ENCODE results near the gene DISP2. TPM values are rescaled to one million over a fixed set of nuclear protein-coding genes. Genes with fewer than 3 reads are reported as not detected.

The DISP2 gene
- total RNA-seq, 2 donors from 2014 or later = 0.02 to 0.03 TPM

DNA sequence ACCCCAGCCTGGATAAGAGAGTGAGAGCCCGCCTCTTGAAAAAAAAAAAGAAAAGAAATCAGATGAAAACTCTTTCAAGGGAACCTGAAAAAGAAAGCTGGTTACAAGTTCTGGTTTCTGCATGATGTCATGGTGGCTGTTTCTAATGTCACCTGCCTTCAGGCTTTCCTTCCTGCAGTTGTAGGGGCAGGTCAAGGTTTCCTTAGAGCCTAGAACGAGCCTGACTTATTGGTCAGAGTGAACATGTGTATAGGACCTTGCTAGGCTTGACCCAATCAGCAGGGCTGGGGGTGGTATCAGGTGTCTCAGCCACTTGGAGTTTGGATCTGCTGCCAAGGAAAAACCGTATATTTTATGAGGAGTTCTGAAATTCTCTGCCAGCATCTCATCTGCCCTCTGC is 51.3 kb downstream of the DISP2 start:
- Mint-ChIP-seq H3K4me1 (peaks cover 27% of the 10 kb centered on the region), H3K27me3 (no peaks in the 10 kb centered on the region), H3K36me3 (ENCODE audit: low read depth) (peaks cover 11% of the 10 kb centered on the region), H3K27ac (no peak overlapping the region), H3K4me3 (no peak overlapping the region)
- ATAC-seq = no peak
- no peaks in the 10 kb centered on the region for H3K9me3 ChIP-seq (ENCODE audit: control insufficient read depth, low read length, poor library complexity, severe bottlenecking)
- no peak for DNase-seq

GRCh38 chr15:40410476-40410875 is 52.5 kb downstream of the DISP2 start:
- ATAC-seq = no peak
- H3K27ac Mint-ChIP-seq = no peak overlapping the region

DNA sequence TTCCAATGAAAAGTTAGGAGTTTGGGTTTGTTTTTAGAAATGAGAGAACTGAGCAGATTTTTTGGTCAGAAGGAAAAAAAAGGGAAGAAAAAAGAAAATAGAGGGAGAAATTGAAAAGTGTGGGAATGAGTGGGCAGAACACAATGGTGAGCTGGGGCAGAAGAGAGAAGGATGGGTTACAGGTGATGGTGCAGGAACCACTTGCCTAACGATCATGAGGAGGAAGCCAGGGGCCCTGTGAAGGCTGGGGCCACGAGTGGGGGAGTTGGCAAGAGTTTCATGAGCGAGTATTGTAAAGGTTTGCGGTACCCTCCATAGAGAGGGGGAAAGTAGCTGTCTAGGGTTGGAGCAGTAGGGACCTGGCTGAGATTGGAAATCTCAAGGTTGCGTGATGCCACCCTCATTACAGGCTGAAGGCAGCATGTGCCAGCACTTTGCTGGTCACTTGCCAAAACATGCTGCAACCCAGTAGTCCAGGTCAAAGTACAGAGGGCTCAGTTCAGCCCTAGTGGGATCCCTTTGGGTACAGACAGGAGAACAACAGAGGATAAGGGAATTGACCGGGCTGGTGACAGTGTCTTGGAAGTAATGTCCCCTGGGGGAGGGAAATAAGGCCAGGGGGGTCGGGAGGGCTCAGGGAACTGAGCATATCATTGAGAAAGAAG is 54.2 kb downstream of the DISP2 start:
- no peak for DNase-seq
- peaks cover 14% of the 10 kb centered on the region for H3K36me3 Mint-ChIP-seq (ENCODE audit: low read depth)
- H3K4me1 Mint-ChIP-seq = peaks cover 13% of the 10 kb centered on the region
- no peak for ATAC-seq
- H3K27ac Mint-ChIP-seq = no peak overlapping the region
- H3K27me3 Mint-ChIP-seq = no peaks in the 10 kb centered on the region
- H3K9me3 ChIP-seq (ENCODE audit: control insufficient read depth, low read length, poor library complexity, severe bottlenecking) = no peaks in the 10 kb centered on the region
- peak overlapping the region; percentile 69 for H3K4me3 Mint-ChIP-seq

More at GRCh38 chr15:40410476-40410875, 52.5 kb downstream of the DISP2 start:
- Mint-ChIP-seq H3K36me3 (ENCODE audit: low read depth) (peaks cover 13% of the 10 kb centered on the region), H3K27me3 (no peaks in the 10 kb centered on the region), H3K4me3 (no peak overlapping the region), H3K4me1 (peaks cover 21% of the 10 kb centered on the region)
- H3K9me3 ChIP-seq (ENCODE audit: control insufficient read depth, low read length, poor library complexity, severe bottlenecking) = no peaks in the 10 kb centered on the region
- DNase-seq = no peak

DNA sequence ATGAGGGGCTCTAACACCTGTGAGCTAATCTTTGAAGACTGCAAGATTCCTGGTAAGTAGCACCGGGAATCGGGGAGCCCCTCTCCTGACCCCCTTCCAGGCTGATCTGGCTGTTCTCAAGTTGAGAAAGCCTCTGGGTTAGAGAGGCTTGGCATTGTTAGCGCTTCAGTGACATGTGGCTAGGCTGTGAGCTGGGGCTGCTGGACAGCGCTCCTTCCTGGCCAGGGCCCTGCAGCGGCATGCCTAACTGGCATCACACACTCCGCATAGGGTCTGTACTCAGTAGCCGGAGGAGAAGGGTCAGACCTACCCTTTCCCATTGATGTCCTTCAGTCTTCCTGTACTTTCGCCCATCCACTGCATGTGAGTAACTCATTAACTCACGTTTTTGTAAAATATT is 55.0 kb downstream of the DISP2 start:
- DNase-seq (no peak), ATAC-seq (no peak)
- H3K27ac Mint-ChIP-seq = no peak overlapping the region
- H3K27me3 Mint-ChIP-seq = no peaks in the 10 kb centered on the region
- H3K9me3 ChIP-seq (ENCODE audit: control insufficient read depth, low read length, poor library complexity, severe bottlenecking) = no peaks in the 10 kb centered on the region
- peaks cover 10% of the 10 kb centered on the region for H3K4me1 Mint-ChIP-seq
- H3K4me3 Mint-ChIP-seq = no peak overlapping the region
- H3K36me3 Mint-ChIP-seq (ENCODE audit: low read depth) = peaks cover 16% of the 10 kb centered on the region

DNA sequence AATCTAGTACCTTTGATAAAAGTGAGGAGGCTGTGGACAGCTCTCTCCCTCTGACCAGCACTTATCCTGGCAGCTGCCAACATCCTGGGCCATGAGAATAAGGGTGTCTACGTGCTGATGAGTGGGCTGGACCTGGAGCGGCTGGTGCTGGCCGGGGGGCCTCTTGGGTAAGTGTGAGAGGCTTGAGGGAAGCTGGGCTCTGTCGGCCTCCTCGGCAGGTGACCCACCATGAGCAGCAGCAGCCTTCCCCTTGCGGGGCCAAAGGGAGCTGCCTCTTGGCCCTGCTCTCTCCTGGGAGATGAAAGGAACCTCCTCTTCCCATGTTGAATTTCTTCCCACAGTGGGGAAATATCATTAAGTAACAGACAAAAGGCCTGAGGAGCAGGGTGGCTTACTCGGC is 56.8 kb downstream of the DISP2 start:
- H3K36me3 Mint-ChIP-seq (ENCODE audit: low read depth) = peaks cover 17% of the 10 kb centered on the region
- no peak overlapping the region for H3K27ac Mint-ChIP-seq
- no peak for DNase-seq
- ATAC-seq = no peak
- H3K4me3 Mint-ChIP-seq = no peak overlapping the region
- H3K9me3 ChIP-seq (ENCODE audit: control insufficient read depth, low read length, poor library complexity, severe bottlenecking) = no peaks in the 10 kb centered on the region
- peaks cover 10% of the 10 kb centered on the region for H3K4me1 Mint-ChIP-seq
- no peaks in the 10 kb centered on the region for H3K27me3 Mint-ChIP-seq

DNA sequence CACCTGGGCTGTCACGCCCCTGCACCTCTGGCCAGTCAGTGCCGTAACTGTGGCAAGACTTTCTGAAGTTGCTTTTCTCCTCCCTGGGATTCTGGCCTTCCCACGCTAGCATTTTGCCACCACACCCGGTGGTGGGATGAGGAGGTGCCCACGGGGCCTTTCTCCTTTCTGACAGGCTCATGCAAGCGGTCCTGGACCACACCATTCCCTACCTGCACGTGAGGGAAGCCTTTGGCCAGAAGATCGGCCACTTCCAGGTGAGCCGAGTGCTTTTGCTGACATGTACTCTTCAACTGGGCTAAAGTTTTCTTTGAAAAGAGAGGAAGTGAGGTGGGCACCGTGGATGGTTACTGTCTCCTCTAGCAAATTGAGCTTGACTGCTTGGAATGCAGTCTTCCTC is 57.2 kb downstream of the DISP2 start:
- no peak overlapping the region for H3K27ac Mint-ChIP-seq
- peaks cover 17% of the 10 kb centered on the region for H3K36me3 Mint-ChIP-seq (ENCODE audit: low read depth)
- H3K4me3 Mint-ChIP-seq = no peak overlapping the region
- H3K4me1 Mint-ChIP-seq = peaks cover 10% of the 10 kb centered on the region
- no peaks in the 10 kb centered on the region for H3K27me3 Mint-ChIP-seq
- no peaks in the 10 kb centered on the region for H3K9me3 ChIP-seq (ENCODE audit: control insufficient read depth, low read length, poor library complexity, severe bottlenecking)
- DNase-seq = no peak
- no peak for ATAC-seq

GRCh38 chr15:40416056-40416455 is 58.0 kb downstream of the DISP2 start:
- no peaks in the 10 kb centered on the region for H3K27me3 Mint-ChIP-seq
- H3K9me3 ChIP-seq (ENCODE audit: control insufficient read depth, low read length, poor library complexity, severe bottlenecking) = no peaks in the 10 kb centered on the region
- H3K27ac Mint-ChIP-seq = no peak overlapping the region
- ATAC-seq (no peak), DNase-seq (no peak)
- peaks cover 10% of the 10 kb centered on the region for H3K4me1 Mint-ChIP-seq
- no peak overlapping the region for H3K4me3 Mint-ChIP-seq
- peaks cover 13% of the 10 kb centered on the region for H3K36me3 Mint-ChIP-seq (ENCODE audit: low read depth)

DNA sequence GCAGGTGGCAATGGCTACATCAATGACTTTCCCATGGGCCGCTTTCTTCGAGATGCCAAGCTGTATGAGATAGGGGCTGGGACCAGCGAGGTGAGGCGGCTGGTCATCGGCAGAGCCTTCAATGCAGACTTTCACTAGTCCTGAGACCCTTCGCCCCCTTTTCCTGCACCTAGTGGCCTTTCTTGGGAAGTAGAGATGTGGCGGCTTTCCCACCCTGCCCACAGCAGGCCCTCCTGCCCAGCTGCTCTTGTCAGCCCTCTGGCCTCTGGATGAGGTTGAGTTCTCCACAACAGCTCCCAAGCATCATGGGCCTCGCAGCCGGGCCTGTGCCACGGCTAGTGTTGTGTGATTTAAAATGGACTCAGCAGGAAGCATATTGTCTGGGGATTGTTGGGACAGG is 60.1 kb downstream of the DISP2 start:
- Mint-ChIP-seq H3K27ac (no peak overlapping the region), H3K4me1 (no peaks in the 10 kb centered on the region), H3K36me3 (ENCODE audit: low read depth) (peaks cover 5% of the 10 kb centered on the region), H3K4me3 (no peak overlapping the region), H3K27me3 (no peaks in the 10 kb centered on the region)
- DNase-seq (no peak), ATAC-seq (no peak)
- H3K9me3 ChIP-seq (ENCODE audit: control insufficient read depth, low read length, poor library complexity, severe bottlenecking) = no peaks in the 10 kb centered on the region

- H3K4me1 Mint-ChIP-seq = no peaks in the 10 kb centered on the region
- no peak for DNase-seq
Measured at GRCh38 chr15:40420071-40420713, 62.2 kb downstream of the DISP2 start.

GRCh38 chr15:40420793-40421192 is 62.8 kb downstream of the DISP2 start:
- DNase-seq (no peak), ATAC-seq (no peak)
- Mint-ChIP-seq H3K27ac (no peak overlapping the region), H3K4me1 (no peaks in the 10 kb centered on the region), H3K4me3 (no peak overlapping the region), H3K27me3 (no peaks in the 10 kb centered on the region), H3K36me3 (ENCODE audit: low read depth) (peaks cover 7% of the 10 kb centered on the region)
- no peaks in the 10 kb centered on the region for H3K9me3 ChIP-seq (ENCODE audit: control insufficient read depth, low read length, poor library complexity, severe bottlenecking)

More at GRCh38 chr15:40420071-40420713, 62.2 kb downstream of the DISP2 start:
- H3K4me3 Mint-ChIP-seq = no peak overlapping the region
- no peak for ATAC-seq
- H3K9me3 ChIP-seq (ENCODE audit: control insufficient read depth, low read length, poor library complexity, severe bottlenecking) = no peaks in the 10 kb centered on the region
- no peak overlapping the region for H3K27ac Mint-ChIP-seq
- H3K36me3 Mint-ChIP-seq (ENCODE audit: low read depth) = peaks cover 9% of the 10 kb centered on the region
- no peaks in the 10 kb centered on the region for H3K27me3 Mint-ChIP-seq

GRCh38 chr15:40421246-40422157 is 63.5 kb downstream of the DISP2 start:
- Mint-ChIP-seq H3K36me3 (ENCODE audit: low read depth) (peaks cover 7% of the 10 kb centered on the region), H3K4me3 (no peak overlapping the region), H3K4me1 (no peaks in the 10 kb centered on the region), H3K27ac (no peak overlapping the region), H3K27me3 (no peaks in the 10 kb centered on the region)
- ATAC-seq (peak; percentile 97), DNase-seq (peak; percentile 63 to 83 (median 66))
- no peaks in the 10 kb centered on the region for H3K9me3 ChIP-seq (ENCODE audit: control insufficient read depth, low read length, poor library complexity, severe bottlenecking)

- no peaks in the 10 kb centered on the region for H3K9me3 ChIP-seq (ENCODE audit: control insufficient read depth, low read length, poor library complexity, severe bottlenecking)
- no peak for ATAC-seq
- no peak overlapping the region for H3K27ac Mint-ChIP-seq
- no peak for DNase-seq
- H3K36me3 Mint-ChIP-seq (ENCODE audit: low read depth) = peaks cover 4% of the 10 kb centered on the region
- H3K4me3 Mint-ChIP-seq = no peak overlapping the region
- H3K4me1 Mint-ChIP-seq = peaks cover under 1% of the 10 kb centered on the region
- H3K27me3 Mint-ChIP-seq = no peaks in the 10 kb centered on the region
Measured at GRCh38 chr15:40424483-40425115, 66.6 kb downstream of the DISP2 start.

GRCh38 chr15:40425681-40426080 is 67.7 kb downstream of the DISP2 start:
- Mint-ChIP-seq H3K27ac (no peak overlapping the region), H3K36me3 (ENCODE audit: low read depth) (peaks cover 4% of the 10 kb centered on the region), H3K4me1 (peaks cover 3% of the 10 kb centered on the region), H3K4me3 (no peak overlapping the region), H3K27me3 (peaks cover 5% of the 10 kb centered on the region)
- ATAC-seq = no peak
- DNase-seq = no peak
- no peaks in the 10 kb centered on the region for H3K9me3 ChIP-seq (ENCODE audit: control insufficient read depth, low read length, poor library complexity, severe bottlenecking)
